Stimulated activated naive CD8-positive, alpha-beta T cell treated with anti-CD3 and anti-CD28 coated beads, Interleukin-15, amount 100 ng/mL, for 72 hours (primary cell): ENCODE results near the gene GRIP2.

Source experiments
- ATAC-seq: fragments of 150-1000 bp; cut with Tn5 transposase; 2 replicates; pipeline ENCODE4 v1.10.0; 2021; ENCODE audit warnings: mild to moderate bottlenecking, moderate library complexity
- DNase-seq, 2 donors: peaks; one replicate each; pipeline ENCODE4 v3.0.0; 2021 to 2022
- H3K27ac Mint-ChIP-seq, 2 donors: one replicate each; pipeline ENCODE4 v1.8.0; 2022; ENCODE audit warnings: mild to moderate bottlenecking in 2 of 2, mixed read lengths in 2 of 2, moderate library complexity in 2 of 2
- H3K27me3 Mint-ChIP-seq: one replicate; pipeline ENCODE4 v1.8.0; 2022; ENCODE audit warnings: mixed read lengths
- H3K4me1 Mint-ChIP-seq: one replicate; pipeline ENCODE4 v1.8.0; 2022; ENCODE audit warnings: mild to moderate bottlenecking, mixed read lengths
- H3K4me3 Mint-ChIP-seq, 2 donors: one replicate each; pipeline ENCODE4 v1.8.0; 2022; ENCODE audit warnings: mild to moderate bottlenecking in 2 of 2, mixed read lengths in 2 of 2, moderate library complexity in 1 of 2
- H3K9me3 Mint-ChIP-seq, 2 donors: one replicate each; pipeline ENCODE4 v1.8.0; 2022; ENCODE audit warnings: mixed read lengths in 2 of 2

GRIP2 gene

DNA sequence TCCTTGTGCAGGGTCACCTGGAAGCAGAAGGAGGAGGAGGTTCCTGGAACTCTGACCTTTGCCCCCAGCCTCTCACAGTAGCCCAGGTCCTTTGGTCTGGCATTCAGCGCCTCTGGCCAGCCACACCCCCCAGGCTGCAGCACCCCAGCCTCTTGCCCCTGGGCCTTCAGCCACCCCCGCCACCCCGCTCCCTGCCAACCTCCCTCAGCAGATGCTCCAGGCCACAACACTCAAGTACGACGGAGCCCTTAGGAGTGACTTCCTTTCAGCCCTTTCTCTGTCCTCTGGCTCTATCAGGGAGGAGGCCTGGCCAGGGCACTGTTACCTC lies 45.2 kb downstream of the GRIP2 start:
- Mint-ChIP-seq H3K4me3 (no peak overlapping the region), H3K27me3 (peaks cover 13% of the 10 kb centered on the region), H3K27ac (no peak overlapping the region), H3K4me1 (no peaks in the 10 kb centered on the region), H3K9me3 (peaks cover 0 to 2% of the 10 kb centered on the region in 2 donors)
- DNase-seq (no peak), ATAC-seq (no peak)

DNA sequence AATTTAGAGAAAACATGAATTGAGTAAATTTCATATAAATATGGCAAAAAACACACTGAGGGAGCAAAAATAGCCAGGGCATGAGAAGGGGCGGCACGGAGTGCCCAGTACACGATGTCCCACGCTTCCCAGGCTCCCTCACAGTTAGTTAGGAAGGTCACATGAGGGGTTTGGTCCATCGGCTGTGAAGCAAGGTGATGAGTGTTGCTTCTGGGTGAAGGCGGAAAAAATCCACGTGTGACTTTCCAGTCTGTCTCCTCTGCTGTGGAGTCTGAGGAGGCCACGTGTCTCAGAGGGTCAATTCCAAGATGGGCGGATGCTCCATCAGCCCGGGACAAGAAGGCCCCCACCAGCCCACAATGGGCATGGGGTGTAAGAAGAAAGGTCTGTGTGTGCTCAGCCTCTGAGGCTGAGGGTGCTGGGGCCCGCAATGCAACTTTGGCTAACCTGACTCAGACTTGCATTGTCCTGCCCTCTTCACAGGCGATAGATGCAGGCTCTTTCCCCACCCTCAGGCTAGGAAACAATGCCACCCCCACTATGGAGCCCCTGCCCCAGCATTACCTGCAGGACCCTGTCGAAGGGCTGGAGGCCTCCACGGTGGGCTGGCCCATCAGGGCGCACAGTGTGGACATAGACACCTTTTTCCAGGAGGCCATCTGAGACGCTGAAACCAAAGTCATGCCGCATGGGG lies 45.7 kb downstream of the GRIP2 start:
- H3K27ac Mint-ChIP-seq: peak overlapping the region in 1 of 2 donors; percentile 31
- DNase-seq (no peak), ATAC-seq (no peak)
- no peaks in the 10 kb centered on the region for H3K9me3 Mint-ChIP-seq
- H3K4me3 Mint-ChIP-seq: no peak overlapping the region
- no peaks in the 10 kb centered on the region for H3K4me1 Mint-ChIP-seq
- H3K27me3 Mint-ChIP-seq: peaks cover 13% of the 10 kb centered on the region

DNA sequence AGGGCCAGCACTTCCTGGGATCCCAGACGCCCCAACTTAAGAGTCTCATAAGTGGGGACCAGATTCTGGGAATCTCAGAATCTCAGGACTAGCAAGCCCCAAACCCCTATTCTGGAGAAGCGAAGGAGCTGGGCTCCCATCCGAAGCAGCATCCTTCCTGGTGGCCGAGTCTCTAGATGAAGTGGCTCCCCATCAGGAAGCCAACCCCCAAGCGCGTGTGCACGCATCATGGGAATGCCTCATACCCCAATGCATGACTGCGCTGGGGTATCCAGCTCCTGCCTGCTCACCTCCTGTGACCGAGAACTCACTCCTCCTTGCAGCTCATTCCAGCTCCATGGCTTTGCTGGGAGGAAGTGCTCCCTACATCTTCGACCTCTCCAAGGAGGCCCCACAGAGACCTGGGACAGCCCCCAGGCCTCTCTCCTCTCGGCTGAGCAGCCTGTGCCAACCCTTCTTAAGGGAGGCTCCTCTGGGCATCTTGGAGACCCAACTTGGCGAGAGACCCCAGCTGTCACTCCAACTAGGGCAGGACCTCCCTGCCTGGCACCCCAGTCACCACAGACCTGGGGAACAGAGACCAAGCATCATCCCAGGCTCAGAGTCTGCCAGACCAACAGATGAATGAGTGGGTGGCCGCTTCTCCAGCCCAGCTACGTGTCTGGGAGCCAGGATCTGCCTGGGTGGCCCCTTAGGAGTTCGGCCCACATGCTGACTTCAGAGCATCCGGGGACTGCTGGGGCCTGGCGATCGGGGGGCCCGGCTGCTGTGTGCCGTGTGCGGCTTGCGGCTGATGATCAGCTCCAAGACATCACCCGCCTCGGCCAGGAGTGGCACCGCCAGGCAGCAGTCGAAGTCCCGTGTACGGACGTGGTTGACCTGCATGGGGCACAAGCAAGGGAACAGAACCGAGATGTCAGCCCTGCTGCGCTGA lies 46.9 kb downstream of the GRIP2 start:
- no peak overlapping the region for H3K4me3 Mint-ChIP-seq
- ATAC-seq (no peak), DNase-seq (no peak)
- peaks cover 13% of the 10 kb centered on the region for H3K27me3 Mint-ChIP-seq
- no peaks in the 10 kb centered on the region for H3K9me3 Mint-ChIP-seq
- peak overlapping the region in 1 of 2 donors; percentile 81 for H3K27ac Mint-ChIP-seq
- H3K4me1 Mint-ChIP-seq: no peaks in the 10 kb centered on the region

DNA sequence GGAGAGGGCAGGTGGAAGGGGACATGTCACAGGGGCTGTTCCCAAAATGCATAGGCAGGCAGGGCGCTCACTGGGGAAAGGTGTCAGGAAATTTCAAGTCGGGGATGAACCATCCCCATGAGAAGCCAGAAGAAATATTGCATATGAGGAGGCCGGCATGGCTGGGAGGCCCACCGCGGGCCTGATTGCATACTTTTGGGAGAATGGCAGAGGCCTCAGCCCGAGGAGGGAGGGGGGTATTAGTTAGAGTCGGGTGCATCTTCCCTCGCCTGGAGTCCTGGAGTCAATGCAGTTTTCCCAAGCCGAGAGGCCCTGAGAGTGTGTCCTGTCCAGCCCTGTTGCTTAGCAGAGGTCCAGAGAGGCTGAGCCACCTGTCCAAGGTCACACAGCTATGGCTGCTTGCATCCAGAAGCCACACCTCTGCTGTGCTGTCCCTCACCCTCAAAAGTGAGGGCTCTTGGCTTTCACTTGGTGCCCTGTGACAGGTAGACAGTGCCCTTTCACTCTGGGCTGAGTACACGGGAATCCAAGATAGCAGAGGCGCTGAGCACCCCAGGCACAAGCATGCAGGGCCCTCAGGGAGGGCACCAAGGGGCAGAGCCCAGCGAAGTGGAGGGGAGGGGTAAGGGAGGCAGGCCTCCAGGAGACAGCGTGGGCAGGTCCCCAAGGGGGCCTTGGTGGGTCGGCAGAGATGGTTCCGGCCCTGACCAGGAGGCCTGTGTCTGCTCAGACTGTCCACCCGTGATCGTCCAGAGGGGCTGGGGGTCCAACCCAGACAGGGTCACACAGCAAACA lies 48.5 kb downstream of the GRIP2 start:
- Mint-ChIP-seq H3K9me3 (no peaks in the 10 kb centered on the region), H3K4me1 (no peaks in the 10 kb centered on the region), H3K27me3 (no peaks in the 10 kb centered on the region), H3K4me3 (no peak overlapping the region), H3K27ac (no peak overlapping the region)
- ATAC-seq: no peak
- no peak for DNase-seq

DNA sequence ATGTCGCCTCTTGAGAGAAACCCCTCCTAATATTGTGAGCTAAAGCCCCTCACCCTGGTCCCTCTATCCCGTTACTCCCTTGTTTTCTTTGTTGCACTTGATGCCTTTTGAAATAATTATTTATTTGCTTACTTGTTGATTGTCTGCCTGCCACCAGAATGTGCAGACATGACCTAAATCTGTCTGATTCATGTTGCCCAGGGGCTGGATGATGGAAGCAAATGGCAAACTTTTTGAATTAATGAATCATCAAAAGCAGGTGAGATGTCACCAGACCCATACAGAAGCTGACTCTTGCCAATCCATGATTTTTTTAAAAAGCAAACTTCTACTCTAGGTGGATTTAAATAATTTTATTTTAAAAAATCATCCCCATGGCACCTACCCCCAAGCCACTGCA lies 49.3 kb downstream of the GRIP2 start:
- no peak for ATAC-seq
- Mint-ChIP-seq H3K4me1 (no peaks in the 10 kb centered on the region), H3K27me3 (no peaks in the 10 kb centered on the region), H3K9me3 (no peaks in the 10 kb centered on the region), H3K4me3 (no peak overlapping the region), H3K27ac (no peak overlapping the region)
- DNase-seq: no peak

DNA sequence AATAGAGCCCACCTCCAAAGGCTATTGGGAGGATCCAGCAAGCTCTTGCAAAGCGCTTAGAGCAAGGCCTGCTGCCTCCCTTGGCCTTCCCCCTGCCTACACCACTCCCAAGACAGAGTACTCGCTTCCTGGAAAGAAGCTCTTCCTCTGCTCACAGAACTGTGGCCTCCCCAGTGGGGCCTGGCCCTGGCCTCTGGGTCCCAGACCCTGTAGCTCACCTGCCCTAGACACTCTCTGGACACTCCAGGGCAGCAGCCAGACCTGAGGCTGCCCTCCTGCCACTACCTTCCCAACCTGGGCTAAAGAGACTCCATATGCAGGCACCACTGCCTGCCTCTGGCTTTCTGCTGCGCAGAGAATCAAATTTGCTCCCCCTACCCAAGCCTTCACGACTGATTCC lies 49.9 kb downstream of the GRIP2 start:
- ATAC-seq (peak; percentile 11), DNase-seq (no peak)
- H3K9me3 Mint-ChIP-seq: no peaks in the 10 kb centered on the region
- no peak overlapping the region for H3K4me3 Mint-ChIP-seq
- H3K27me3 Mint-ChIP-seq: no peaks in the 10 kb centered on the region
- H3K27ac Mint-ChIP-seq: peak overlapping the region in 1 of 2 donors; percentile 34
- no peaks in the 10 kb centered on the region for H3K4me1 Mint-ChIP-seq

DNA sequence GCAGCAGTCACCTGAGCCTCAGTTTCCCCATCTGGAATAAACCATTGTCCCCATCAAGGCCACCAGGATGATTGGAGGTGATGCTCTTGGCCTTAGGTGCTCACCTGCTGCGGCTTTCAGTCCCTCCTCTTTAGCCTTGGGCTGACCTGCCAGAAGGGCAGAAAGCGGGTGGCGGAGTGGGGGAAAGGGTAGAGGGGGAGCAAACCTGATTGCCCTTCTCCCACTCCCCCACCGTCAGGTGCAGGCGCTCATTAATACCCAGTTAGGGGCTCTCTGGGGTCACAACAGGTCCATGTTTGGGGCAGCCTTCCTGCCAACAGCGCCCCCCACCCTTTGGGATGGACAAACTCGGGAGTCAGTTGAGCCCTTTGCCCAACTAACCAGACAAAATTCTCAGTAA lies 50.5 kb downstream of the GRIP2 start:
- Mint-ChIP-seq H3K27ac (no peak overlapping the region), H3K4me3 (no peak overlapping the region), H3K4me1 (no peaks in the 10 kb centered on the region), H3K9me3 (no peaks in the 10 kb centered on the region), H3K27me3 (no peaks in the 10 kb centered on the region)
- ATAC-seq (no peak), DNase-seq (no peak)

DNA sequence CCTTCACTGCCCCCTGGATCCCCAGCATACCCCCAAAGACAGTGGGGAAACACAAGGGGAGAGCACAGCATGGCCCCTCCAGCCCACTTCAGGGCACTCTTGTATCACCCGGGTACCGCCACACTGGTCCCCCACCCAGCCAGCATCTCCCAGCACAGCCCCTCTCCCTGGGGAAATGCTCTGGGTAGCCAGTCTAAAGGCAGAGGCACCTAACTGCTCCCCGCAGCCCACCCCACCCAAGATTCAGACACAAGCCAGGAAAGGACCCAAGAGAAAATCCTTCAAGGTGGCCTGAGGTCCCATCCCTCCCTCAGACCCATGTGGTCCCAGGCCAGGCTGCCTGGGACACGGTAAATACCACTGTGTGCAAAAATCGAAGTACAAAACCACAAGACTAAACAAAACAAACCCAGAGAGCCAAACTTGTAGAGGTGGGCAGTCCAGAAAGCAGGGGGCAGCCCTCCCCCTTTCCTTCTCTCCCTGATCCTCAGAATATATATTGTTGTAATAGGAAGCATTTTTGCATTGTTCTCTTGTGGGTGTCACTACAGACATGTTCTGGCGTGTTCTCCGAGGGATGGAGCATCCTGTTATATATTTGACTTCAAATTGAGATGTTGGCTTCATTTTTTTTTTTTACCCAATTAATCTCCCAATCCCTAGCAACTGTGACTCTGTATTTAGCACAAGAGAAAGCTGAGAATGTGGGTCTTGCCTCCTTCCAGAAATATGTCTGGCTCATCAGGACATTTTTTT lies 51.7 kb downstream of the GRIP2 start:
- peak overlapping the region in 1 of 2 donors; percentile 88 for H3K27ac Mint-ChIP-seq
- no peak overlapping the region for H3K4me3 Mint-ChIP-seq

DNA sequence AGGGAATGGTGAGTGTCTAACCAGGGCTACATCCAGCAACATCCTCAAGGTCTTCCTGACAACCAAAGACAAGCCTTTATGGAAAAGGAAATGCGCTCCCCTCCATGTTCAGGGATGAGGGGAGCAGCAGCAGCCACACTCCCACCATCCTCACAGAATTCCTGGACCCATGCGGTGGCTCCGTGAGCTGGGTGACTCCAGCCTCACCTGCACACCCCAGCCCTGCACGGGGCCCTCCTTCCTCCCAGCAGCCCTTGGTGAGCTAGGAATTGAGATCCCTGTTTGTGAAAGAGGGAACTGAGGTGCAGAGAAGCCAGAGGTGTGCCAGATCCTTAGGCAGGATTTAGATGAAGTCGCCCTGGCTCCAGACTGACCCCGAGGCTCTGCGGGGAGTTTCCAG lies 52.3 kb downstream of the GRIP2 start:
- H3K27ac Mint-ChIP-seq: peak overlapping the region in 1 of 2 donors; percentile 80
- ATAC-seq (no peak), DNase-seq (no peak)
- no peak overlapping the region for H3K4me3 Mint-ChIP-seq
- no peaks in the 10 kb centered on the region for H3K4me1 Mint-ChIP-seq
- no peaks in the 10 kb centered on the region for H3K27me3 Mint-ChIP-seq
- H3K9me3 Mint-ChIP-seq: no peaks in the 10 kb centered on the region

More for the DNA sequence above, 51.7 kb downstream of the GRIP2 start:
- ATAC-seq (no peak), DNase-seq (no peak)
- Mint-ChIP-seq H3K9me3 (no peaks in the 10 kb centered on the region), H3K4me1 (no peaks in the 10 kb centered on the region), H3K27me3 (no peaks in the 10 kb centered on the region)

DNA sequence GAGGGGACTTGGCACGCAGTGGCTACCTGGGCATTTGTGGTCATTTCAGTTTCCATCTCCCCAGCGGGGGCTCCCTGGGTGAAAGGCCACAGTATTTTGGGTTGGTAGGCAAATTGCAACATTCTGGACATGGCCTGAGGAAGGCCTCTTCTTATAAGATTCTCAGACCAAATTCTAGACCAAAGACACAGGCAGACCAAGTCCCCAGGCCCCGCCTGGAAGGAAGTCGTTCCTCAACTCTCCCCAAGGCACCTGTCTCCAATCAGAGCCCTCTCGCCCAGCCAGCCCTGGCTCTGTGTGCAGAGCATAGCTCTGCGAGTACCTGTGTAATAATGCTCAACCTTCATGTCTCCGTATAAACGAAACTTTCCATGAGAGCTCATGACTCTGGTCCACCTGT lies 53.1 kb downstream of the GRIP2 start:
- no peak for DNase-seq
- Mint-ChIP-seq H3K4me1 (no peaks in the 10 kb centered on the region), H3K9me3 (no peaks in the 10 kb centered on the region), H3K27ac (no peak overlapping the region), H3K4me3 (no peak overlapping the region), H3K27me3 (no peaks in the 10 kb centered on the region)
- ATAC-seq: no peak

DNA sequence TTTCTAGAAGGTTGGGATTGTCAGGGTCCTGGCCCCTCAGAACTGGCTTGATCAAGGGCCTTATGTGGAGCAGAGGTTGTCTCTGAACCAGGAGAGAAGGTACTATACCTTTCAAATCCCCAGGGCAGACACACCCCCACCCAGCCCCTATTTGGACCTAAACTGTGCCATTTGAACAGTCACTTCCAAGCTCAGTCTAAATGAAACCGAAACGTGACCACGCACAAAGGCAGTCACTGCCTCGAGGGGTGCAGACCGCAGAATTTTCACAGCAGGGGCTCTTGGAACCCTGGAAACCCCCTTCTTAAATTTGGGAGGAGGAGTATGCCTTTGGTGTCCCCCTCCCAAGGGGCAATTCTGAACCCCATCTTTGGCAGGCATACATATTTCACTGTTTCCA lies 53.7 kb downstream of the GRIP2 start:
- Mint-ChIP-seq H3K27ac (peak overlapping the region in 1 of 2 donors; percentile 20), H3K4me1 (no peaks in the 10 kb centered on the region), H3K9me3 (no peaks in the 10 kb centered on the region), H3K27me3 (no peaks in the 10 kb centered on the region), H3K4me3 (no peak overlapping the region)
- no peak for DNase-seq
- no peak for ATAC-seq

DNA sequence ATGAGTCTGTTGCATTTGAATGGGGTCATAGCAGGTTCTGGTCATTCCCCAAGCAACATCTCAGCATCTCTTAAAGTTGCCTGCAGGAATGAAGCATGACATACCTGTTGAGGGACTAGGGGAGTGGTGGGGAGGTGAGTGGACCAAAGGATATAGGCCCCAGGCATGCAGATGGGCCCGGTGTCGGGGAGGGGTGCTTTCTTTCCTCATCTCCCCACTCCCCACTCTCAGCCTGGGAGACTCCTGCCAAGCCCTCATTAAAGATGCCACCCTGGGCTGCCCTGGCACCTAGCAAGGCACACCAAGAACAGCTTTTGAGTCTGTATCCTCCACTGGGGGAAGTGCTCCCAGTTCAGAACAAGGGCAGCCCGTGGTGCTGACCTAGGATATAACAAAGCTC lies 54.2 kb downstream of the GRIP2 start:
- H3K4me3 Mint-ChIP-seq: no peak overlapping the region
- no peaks in the 10 kb centered on the region for H3K27me3 Mint-ChIP-seq
- no peaks in the 10 kb centered on the region for H3K4me1 Mint-ChIP-seq
- H3K9me3 Mint-ChIP-seq: no peaks in the 10 kb centered on the region
- DNase-seq (no peak), ATAC-seq (no peak)
- H3K27ac Mint-ChIP-seq: no peak overlapping the region

DNA sequence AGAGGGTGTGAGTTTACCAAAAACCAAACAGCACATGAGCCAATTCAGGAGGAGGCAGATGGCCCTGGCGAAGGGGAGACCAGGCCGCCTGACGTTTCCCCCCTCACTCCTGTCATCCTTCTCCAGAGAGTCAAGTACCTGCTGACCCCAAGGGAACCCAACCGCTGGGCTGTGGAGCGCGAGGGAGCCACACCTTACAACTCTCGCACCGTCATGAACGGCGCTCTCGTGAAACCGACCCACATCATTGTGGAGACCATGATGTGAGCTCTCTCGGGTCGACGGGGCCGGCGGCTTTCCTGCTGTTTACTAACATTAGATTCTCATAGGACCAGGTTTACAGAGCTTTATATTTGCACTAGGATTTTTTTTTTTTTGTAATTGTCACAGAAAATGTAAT lies 55.4 kb downstream of the GRIP2 start:
- H3K9me3 Mint-ChIP-seq: no peaks in the 10 kb centered on the region
- peak overlapping the region in 1 of 2 donors; percentile 7 for H3K27ac Mint-ChIP-seq
- H3K4me1 Mint-ChIP-seq: no peaks in the 10 kb centered on the region
- H3K27me3 Mint-ChIP-seq: no peaks in the 10 kb centered on the region
- ATAC-seq (no peak), DNase-seq (no peak)
- H3K4me3 Mint-ChIP-seq: no peak overlapping the region

DNA sequence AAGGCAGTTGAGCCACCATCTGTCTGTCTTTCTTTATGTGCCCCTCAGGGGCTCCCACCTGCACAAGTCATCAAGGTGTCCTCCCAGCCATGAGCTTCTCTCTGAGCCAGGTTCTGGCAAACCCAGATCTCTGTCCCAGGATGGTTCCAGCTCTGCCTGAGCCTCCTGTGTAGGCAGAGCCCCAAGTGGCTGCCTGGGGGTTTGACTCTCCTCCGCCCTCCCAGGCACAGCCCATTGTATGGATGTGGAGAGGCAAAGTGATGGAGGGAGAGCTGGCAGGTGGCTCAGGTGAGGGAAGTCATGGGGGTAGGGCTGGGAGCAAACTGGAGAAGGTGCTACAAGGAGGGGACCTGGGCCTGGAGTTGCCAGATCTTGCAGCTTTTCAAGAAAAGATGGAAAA lies 56.9 kb downstream of the GRIP2 start:
- Mint-ChIP-seq H3K4me3 (no peak overlapping the region), H3K9me3 (no peaks in the 10 kb centered on the region), H3K27me3 (no peaks in the 10 kb centered on the region), H3K27ac (peak overlapping the region; percentile 9 to 54), H3K4me1 (no peaks in the 10 kb centered on the region)
- DNase-seq (no peak), ATAC-seq (peak; percentile 12)

DNA sequence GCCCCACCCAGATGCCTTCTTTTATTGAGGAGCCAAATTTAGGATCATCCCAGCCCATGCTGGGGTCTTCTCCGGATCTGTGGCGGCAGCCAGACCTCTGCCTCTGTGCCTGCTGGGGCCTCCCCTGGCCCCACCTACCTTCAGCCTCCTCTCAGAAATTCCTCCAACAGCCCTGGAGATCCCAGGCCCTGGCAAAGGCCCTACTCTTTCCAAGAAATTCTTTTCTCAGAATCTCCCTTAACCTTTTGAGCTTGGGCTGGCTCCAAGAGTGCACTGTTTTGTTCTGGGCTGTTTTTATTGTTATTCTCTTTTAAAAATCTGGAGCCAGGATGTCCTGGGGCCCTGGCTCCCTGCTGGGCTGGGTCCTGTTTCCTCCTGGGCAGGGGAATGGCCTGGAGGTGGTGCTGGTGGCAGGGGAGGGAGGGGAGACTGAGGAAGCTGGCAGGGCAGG lies 57.8 kb downstream of the GRIP2 start:
- ATAC-seq: no peak
- DNase-seq: no peak
- Mint-ChIP-seq H3K27ac (peak overlapping the region in 1 of 2 donors; percentile 20), H3K4me3 (no peak overlapping the region), H3K4me1 (no peaks in the 10 kb centered on the region), H3K9me3 (no peaks in the 10 kb centered on the region), H3K27me3 (no peaks in the 10 kb centered on the region)
